ENCODE measurements around the gene CDH13.
"Not testable (repeated sequence)": the region's sequence is repeated elsewhere in the genome, so short reads cannot be mapped to it uniquely, and the experiment has no call there.

Gene CDH13

DNA sequence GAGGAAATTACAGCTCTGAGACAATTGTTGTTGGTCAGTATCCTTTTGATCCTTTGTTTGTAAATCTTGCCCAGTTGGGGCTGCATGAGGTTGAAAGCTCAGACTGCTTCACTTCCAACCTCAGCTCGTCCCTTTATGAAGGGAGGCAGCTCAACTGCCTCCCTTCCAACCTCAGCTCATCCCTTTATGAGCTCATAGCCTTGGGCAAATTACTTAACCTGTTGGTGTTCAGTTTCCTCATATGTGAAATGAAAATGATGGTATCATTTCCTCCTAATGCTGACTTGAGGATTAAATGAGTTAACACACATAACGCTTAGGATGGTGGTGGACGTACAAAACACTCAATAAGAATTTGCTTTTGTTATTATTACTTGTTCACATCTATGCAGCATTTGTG, 265.1 kb downstream of the CDH13 start:
- no peak for DNase-seq (ENCODE audit: low spot score)

DNA sequence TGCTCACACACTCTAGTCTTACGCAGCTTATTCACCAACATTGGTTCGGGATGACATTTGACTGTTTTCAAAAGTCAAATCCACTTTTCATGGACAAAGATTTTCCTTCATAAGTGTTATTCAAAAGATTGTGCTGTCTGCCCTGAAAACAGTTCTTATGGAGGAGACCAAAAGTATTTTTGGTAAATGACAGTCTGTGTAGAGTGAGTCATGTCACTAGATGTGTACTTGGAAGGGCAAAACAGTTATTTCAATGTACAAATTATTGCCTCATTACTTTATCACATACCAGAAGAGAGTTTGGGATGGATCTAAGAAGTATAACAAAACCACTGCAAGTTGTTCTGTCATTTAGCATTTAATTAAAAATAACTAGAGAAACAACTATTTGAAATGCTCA, 265.6 kb downstream of the CDH13 start:
- no peak for DNase-seq (ENCODE audit: low spot score)

DNA sequence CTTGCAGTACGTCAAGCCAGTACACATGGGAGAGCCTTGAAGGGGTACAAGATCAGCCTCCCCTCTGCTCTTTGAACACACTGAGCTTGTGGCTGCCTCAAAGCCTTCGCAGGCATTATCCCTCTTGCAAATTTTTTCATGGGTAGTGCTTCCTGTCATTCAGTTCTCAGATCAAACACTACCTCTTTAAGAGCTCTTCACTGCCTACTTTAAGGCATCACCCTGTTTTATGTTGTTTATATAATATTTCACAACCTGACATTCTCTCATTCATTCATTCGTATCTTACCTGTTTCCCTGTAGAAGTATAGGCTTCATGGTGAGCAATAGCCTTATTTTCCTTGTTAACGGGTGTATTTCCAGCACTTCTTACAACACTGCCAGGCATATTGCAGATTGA, 269.1 kb downstream of the CDH13 start:
- no peak for DNase-seq (ENCODE audit: low spot score)

DNA sequence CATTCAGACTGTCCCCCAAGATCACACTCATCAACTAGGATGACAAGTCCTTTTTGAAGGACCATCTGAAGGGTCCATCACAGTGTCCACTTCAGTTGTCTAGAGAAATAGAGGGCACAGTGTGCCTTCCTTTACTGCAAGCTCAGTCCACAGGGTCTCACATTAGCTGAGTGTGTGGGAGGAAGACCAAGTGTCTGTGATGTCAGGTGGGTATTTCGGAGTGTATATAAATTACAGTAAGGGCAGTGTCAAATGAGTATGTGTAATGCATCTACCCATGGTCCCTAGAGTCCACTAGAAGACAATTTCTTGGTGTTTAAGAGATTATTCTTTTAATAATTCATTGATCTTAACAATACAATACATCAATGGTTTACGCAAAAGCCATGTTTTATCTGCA, 272.2 kb downstream of the CDH13 start:
- no peak for DNase-seq (ENCODE audit: low spot score)

DNA sequence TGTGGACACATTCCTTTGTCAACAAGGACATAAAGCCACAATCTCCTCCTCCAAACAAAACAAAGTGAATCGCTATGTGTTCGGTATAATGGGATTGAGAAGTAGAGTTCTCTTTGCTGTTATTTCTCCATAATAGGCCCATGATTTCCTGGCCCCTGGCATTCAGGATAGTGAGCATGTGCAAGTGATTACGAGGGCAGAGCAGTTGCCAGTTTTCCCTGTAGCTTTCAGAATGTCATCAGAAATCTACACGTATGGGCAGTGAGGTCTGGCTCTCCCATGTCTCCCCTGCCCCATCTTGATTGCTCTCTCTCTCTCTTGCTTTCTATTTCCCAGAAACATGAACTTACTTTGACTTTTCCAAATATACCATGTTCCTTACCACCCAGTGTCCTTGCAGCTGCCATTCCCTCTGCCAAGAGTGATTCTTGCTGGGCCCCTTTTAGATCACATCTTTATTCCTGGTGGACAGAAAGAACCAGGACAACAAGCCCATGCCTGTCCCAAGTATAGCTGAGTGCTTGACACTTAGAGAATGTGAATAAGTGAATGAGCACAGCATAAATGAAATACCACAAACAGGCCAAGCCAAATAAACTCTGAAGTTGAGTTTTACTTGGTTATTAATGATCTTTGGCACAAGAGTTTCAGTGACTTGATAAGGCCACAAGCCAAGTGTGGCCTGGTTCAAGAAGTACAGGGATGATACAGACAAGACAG, 273.1 kb downstream of the CDH13 start:
- no peak for DNase-seq (ENCODE audit: low spot score)

DNA sequence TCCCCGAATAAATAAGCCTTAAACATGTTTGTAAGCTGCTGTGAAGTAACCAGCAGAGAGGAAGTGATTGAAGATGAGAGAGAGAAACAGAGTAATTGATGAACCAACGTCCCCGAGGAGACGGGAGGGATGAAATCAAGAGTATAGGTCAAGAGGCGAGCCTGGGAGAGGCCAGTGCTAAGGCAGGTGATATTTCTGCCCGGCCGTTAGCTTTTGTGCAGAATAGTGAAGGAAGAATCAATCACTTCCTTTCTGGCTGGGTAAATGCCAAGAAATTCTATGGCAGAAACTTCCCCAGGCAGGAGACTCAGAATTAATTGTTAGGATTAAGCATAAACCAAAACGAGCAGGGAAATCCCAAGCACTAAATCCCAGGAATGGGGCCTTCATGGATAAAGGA, 273.8 kb downstream of the CDH13 start:
- no peak for DNase-seq (ENCODE audit: low spot score)

DNA sequence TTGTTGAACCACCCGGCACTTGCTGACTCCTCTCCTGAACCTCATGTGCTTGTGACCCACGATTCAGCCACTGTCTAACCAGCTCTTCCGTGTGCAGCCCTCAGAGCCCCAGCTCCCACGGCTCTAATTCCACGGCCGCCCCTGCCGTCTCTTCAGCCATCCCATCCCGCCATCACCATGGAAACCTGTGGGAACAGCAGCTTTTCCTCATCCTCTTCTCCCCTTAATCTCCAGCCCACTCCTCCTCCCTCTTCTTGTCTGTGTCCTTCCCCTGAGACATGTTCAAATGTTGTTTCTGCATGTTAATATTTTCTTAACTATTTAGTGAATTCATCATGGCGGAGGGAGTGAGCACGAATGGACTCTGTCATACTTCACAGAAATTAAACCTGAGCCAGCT, 285.2 kb downstream of the CDH13 start:
- DNase-seq (ENCODE audit: low spot score), result no peak

DNA sequence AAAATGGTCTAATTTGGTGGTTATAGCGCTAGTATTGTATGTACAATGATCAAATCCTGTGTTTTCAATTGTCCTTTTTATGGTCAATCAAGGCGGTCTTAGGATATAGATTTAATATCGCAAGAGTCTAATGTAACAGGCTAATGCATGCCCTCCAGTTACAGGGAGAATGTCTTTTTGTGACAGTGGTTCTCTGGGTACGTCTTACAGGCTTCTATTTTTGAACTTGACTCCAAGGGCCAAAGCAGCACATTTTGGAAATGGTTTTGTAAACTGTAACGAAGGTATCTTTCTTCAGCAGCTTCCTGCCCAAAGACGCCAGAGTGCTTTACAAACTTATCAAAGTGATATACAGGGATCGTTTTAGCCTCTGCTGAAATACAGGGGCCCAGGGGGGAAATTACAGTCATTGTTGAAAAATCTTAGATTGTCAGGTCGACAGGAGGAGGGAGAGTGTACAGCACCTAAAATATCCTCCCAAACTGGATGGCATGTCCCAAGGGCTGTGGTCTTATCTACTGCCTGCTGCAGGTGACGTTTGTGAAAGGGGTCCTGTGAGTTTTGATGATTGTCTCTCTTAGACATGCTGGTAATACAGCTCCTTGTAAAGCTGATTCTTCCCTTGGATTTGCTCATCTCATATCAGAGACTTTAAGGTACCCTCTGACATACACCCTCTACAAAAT, 288.5 kb downstream of the CDH13 start:
- no peak for DNase-seq (ENCODE audit: low spot score)

DNA sequence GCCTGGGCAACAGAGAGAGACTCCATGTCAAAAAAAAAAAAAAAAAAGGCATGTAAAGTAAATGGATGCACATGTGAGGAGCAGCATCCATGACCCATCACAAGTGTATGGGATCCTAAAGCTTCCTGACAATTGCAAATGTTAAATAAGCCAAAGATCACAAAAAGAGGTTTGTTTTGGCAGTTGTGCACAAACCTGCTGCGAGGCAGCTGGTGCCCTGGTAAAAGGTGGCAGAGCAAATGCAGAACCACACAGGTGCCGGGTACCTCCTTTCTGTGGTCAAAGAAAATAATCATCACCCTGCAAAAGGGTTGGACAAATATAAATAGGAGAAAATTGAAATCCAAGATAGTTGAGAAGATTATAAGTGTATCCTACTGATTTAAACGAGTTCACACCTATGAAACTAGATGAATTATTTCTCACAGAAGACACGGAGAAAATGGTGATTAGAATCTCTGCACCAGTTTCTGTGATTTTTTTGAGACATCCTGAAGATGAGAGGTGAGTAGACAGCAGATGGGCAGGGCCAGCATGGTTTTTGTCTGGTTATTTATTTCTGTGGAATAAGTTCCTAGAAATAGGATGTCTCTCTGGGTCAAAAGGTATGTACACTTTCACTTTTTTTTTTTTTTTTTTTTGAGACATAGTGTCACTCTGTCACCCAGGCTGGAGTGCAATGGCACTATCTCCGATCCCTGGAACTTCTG, 291.3 kb downstream of the CDH13 start:
- DNase-seq (ENCODE audit: low spot score), result no peak

DNA sequence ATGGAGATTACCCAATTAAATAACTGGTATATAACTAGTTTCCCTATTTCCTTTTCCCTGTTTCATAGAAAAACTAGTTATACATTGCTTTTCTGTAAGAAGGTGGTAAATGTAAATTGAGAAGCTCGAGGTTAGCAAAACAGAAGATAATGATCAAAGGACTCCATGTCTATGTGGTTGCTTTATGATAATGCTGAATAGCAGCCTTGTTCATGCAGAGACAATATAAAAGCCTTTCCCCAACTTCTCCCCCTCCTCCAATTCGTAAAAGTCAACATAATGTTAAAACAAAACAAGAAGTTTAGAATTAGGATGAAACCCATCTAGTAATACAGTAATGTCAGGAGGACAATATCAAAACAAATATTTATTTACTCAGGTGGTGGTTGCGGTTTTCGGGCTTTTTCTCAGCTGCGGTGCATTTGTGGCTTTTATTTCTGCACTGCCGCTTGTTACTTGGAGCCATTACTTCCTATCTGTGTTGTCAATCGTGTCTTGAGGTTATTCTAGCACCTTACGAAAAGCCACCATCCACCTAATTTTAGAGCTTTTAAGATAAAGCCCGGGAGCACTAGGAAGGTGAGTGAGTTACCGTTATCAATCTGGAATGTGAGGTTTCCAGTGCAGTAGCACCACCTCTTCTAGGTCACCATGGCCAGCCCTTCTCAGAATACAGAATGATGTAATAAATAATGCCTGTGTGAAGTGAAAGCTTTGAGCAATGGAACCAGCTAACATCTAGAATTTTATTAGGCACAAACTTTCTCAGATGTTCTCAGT, 297.5 kb downstream of the CDH13 start:
- DNase-seq (ENCODE audit: low spot score), result no peak

DNA sequence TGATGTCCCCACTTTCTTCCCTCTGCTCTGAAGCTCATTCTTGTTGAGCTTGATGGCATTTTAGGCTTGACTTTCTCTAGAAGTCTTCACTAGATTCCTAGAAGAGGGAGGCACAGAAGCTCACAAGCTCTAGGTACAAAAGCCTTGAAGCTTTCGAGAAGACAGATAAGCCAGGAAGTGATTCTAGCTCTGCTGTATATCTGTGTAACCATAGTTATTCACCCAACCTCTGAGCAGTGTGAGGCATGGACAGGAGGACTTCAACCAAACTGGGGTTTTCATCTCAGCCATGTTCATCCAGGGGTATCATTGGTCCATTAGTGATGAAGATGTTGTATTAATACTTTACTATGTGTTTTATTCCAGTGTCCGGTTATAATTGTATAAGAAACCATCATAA, 299.7 kb downstream of the CDH13 start:
- DNase-seq (ENCODE audit: low spot score), result no peak

DNA sequence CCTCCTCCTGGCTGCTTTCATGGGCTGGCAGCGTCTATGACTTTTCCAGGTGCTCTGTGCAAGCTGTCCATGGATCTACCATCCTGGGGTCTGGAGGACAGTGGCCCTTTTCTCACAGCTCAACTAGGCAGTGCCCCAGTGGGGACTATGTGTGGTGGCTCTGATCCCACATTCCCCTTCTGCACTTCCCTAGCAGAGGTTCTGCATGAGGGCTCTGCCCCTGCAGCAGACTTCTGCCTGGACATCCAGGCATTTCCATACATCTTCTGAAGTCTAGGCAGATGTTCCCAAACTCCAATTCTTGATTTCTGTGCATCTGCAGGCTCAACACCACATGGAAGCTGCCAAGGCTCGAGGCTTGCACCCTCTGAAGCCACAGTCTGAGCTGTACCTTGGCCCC, 307.2 kb downstream of the CDH13 start:
- not testable (repeated sequence) for DNase-seq (ENCODE audit: low spot score)

DNA sequence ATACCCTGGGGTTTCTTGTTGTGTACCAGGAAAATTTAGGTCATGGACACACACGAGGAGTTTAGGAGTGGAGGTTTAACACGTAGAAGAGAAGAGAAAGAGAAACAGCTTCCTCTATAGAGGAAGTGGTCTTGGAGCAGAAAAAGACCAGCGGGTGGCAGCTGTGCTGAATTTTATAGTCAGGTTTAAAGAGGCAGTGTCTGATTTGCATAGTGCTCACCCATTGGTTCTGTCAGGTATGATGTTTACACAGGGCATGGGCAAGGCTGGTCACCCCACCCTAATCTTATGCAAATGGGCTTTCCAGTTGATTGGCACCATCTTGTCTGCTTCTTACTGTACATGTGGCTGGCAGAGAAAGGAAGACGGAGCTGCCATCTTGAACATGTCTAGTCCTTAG, 309.0 kb downstream of the CDH13 start:
- no peak for DNase-seq (ENCODE audit: low spot score)

DNA sequence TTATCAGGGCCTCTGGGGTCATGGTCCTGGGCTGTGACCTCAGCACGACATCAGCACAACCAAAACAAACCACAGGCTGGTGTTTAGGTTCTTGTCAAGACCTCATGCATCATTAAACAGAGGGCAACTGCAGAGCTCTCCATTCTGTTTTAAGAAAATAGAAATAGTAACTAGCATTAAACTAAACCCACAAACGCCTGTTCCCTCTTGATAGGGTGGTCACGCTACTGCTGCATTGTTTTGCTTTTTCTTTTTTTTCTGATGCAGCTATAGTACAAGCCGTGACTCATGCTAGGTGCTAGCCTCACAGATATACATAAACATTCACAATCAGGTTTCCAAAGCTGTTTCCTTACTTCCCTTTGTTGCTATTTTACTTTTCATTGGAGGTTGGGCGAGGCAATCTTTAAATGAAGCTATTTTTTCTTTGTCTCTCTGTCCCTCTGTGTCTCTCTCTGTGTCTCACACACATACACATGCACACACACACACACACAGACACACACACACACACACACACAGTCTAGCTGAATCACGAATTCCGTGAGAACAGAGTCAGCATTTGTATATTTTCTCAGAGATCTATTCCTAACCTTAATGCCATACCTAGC, 310.3 kb downstream of the CDH13 start:
- peak; percentile 5 for DNase-seq (ENCODE audit: low spot score)

DNA sequence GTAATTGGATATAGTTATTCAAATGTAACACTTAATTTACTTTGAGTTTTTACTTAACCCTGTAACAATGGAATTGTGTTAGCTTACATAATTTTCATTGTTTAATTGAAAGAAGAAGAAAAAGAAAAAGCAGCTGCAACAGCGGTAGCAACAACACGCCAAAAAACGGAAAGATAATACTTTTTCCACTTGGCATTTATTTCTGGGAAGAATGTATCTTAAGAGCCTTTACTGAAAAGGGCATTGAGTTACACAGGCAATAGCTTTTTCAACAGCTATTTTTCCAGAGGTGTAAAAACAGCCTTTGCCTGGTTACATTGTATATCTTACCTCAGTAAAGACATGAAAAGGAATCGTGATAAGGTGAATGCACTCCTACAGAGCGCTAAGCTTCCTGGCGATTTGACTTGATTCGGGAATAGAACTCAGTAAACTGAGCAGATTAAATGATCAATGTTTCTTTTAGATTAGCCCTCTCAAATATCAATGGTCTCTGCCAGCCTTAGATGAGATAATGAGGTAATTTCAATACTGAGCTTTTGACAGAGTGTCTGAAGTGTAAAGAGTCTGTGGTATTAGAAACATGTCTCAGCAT, 311.3 kb downstream of the CDH13 start:
- no peak for DNase-seq (ENCODE audit: low spot score)

DNA sequence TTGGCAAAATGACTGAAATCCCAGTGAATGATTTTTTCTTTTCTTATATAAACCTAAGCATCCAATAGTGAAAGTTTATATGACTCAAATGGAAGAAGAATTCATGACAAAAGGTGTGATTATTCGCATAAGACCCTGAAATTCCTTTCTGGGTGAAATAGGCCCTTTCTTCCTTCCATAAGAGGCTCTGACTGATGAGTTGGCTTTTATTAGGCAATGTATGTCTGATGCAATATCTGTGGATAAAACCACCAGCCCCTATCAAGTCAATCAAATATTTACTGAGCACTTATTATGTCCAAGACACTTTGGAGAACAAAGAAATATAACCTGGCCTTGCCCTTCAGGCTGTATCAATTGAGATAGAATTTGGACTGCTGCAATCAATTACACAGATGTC, 316.6 kb downstream of the CDH13 start:
- DNase-seq (ENCODE audit: low spot score), result no peak

DNA sequence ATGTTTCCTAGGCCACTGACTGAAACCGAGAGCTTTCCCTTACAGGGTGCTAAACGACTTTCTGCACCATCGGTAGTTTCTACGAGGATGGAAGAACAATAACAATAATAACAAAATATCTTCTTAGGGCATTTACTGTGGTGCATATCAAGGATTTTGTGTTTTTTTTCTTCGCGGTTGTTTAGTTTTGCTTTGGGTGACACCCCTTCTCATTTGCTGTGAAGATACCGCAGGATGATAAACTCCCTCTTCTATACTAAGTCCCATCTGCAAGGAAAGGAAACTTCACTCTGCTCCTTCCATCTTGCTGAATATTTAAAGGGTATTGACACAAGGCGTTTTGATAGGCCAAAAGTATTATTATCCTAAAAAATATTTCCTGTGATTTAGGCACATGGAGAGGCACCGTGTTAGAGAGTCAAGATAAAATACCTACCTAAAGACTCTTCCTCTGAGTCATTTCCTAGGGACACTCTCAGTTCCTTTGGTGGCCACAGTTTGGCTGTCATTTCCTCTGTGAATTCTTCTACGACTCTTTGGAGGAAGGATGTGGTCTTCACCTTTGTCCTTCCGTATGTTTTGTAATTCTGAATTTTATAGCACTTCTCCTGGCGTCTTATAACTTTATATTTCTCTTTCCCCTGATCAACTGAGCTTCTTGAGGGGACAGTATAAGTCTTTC, 318.8 kb downstream of the CDH13 start:
- DNase-seq (ENCODE audit: low spot score), result no peak

DNA sequence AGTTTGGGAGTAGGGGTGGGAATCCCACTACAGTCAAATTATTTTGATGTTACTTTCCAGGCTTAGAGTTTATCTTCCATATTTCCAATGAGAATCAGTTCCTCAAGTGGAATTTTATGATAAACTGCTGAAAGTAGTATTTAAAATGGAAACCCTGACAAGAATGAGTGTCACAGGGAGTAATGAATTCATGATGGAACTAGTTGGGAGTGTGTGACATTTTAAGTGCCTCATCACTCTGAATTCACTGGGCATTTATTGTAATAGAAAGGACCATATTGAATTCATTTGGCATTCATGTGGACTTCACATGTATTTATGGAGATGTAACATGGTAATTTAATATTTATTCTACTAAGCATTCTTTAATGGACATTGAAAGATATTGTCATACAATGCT, 320.9 kb downstream of the CDH13 start:
- DNase-seq (ENCODE audit: low spot score), result no peak

DNA sequence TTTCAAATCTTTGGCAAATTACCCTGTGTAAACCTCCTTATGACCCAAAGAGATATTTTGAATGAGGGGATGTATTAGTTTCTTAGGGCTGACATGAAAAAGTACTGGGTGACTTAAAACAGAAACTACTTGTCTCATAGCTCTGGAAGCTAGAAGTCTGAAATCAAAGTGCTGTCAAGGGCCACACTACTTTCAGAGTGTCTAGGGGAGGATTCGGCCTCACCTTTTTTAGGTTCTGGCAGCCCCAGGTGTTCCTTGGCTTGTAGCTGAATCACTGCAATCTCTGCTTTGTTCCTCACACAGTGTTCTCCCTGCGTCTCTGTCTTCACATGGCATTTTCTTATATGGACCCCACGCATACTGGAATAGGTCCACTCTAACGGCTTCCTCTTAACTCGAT, 322.2 kb downstream of the CDH13 start:
- DNase-seq (ENCODE audit: low spot score), result no peak

DNA sequence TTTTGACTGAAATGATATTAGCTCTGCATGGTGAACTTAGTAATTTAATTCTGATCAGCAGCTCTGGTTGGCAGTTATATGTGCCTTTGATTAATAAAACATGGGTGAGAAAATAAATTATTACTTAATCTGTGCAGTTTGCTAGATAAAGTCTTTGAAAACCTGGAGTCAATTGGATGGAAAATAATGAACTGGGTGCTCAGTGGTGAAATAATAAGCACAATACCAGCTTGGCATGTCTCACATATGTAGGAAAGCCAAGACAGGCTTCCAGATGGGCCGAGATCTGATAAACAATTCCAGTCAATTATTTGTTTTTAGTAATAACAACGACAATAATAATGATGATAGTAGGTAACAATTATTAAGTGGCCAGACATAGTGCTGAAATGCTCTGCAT, 326.7 kb downstream of the CDH13 start:
- no peak for DNase-seq (ENCODE audit: low spot score)
